GM19467 (cell line): ENCODE measurements around the gene DLEC1.

ENCODE experiments used
- ATAC-seq: cut with Tn5 transposase; IDR thresholded peaks from one replicate; pipeline ENCODE4 v1.9.1; 2021; ENCODE audit warnings: mild to moderate bottlenecking, moderate library complexity; ENCODE audit not compliant: unreplicated experiment

The DLEC1 gene, protein sequence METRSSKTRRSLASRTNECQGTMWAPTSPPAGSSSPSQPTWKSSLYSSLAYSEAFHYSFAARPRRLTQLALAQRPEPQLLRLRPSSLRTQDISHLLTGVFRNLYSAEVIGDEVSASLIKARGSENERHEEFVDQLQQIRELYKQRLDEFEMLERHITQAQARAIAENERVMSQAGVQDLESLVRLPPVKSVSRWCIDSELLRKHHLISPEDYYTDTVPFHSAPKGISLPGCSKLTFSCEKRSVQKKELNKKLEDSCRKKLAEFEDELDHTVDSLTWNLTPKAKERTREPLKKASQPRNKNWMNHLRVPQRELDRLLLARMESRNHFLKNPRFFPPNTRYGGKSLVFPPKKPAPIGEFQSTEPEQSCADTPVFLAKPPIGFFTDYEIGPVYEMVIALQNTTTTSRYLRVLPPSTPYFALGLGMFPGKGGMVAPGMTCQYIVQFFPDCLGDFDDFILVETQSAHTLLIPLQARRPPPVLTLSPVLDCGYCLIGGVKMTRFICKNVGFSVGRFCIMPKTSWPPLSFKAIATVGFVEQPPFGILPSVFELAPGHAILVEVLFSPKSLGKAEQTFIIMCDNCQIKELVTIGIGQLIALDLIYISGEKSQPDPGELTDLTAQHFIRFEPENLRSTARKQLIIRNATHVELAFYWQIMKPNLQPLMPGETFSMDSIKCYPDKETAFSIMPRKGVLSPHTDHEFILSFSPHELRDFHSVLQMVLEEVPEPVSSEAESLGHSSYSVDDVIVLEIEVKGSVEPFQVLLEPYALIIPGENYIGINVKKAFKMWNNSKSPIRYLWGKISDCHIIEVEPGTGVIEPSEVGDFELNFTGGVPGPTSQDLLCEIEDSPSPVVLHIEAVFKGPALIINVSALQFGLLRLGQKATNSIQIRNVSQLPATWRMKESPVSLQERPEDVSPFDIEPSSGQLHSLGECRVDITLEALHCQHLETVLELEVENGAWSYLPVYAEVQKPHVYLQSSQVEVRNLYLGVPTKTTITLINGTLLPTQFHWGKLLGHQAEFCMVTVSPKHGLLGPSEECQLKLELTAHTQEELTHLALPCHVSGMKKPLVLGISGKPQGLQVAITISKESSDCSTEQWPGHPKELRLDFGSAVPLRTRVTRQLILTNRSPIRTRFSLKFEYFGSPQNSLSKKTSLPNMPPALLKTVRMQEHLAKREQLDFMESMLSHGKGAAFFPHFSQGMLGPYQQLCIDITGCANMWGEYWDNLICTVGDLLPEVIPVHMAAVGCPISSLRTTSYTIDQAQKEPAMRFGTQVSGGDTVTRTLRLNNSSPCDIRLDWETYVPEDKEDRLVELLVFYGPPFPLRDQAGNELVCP (N-terminal part only)

DNA sequence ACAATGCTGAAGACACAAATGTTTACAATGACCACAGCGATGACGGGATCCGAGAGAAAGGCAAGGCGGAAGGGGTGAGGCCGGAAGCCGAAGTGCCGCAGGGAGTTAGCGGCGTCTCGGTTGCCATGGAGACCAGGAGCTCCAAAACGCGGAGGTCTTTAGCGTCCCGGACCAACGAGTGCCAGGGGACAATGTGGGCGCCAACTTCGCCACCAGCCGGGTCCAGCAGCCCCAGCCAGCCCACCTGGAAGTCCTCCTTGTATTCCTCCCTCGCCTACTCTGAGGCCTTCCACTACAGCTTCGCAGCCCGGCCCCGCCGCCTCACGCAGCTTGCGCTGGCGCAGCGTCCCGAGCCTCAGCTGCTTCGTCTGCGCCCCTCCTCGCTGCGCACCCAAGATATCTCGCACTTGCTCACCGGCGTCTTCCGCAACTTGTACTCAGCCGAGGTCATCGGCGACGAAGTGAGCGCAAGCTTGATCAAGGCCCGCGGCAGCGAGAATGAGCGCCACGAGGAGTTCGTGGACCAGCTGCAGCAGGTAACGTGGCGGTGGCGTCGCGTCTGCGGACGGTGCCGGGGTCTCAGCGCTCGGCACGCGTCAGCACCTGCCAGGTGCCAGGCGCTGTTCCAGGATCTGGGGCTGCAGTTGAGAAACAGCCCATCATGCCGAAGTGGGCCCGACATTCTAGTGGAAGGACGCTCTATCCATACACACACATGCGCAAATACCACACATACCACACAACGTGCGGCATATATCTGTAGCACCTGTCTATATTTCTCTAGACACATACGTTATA lies at the start of gene DLEC1:
Gene DLEC1, plus strand, starts transcription at position 108 of the 798 bp plus-strand sequence. Its CDS starts 18 bp downstream, at position 126.
- ATAC-seq, result peak; percentile 81

- ATAC-seq, result no peak
These were observed 49.1 kb upstream of the DLEC1 start for GRCh38 chr3:37989821-37990480.

DNA sequence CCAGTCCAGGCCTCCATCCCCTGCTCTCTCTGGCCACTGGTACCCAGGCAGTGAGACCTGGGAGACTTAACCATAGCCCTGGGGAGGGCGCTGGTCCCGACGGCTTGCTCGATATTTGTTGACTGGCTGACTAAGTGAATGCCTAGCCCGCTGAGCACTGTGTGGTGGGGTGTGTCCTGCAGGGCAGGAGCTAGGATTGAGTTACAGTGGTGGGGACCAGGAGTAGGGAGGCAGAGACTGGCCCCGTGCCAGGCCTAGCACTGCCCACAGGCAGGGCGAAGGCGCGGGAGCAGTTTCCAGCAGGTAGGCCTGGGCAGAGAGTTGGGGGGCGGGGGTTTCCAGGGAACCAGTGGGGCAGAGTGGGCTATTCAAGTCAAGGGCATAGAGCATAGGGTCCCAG lies 48.5 kb upstream of the DLEC1 start, which contains the start of gene VILL:
Gene VILL, plus strand, starts transcription at position 260 of the 400 bp plus-strand sequence. CDS start 2,887 bp downstream, outside the sequence.
- ATAC-seq, result no peak

DNA sequence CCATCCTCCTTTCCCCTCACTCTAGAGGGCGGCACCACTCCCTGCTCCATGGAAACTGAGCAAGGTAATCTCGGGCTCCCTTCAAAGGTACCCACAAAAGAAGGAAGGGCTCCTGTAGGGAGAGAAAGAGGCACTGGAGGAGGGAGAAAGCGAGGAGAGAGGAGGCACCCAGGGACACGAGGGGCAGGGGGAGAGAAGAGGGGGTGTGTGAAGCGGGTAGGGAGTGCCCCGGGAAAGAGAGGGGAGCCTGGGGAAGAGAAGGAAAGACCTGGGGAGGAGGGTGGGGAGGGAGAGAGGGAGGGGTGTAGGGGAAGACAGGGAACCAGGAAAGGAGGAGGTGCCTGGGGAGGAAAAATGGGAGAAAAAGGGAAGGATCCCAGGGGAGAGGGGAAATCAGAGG lies 47.9 kb upstream of the DLEC1 start:
- no peak for ATAC-seq

DNA sequence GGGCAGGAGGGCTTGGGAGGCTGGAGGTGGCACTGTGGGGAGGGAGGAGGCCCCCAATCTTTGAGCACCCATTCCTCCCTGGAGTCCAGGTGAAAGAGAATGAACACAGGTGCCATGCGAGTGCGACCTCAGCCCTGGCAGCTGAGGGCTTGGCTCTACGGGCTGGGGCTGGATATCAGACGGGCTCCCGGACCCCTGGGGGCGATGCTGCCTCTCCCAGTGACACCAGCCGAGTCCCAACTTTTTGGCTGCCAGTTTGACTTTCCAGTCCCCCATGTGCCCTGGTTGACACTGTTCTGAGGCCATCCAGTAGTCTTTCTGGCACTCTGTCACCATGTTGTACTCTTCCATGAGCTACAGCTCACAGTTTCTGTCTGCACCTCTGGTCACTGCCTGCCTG lies 47.2 kb upstream of the DLEC1 start:
- no peak for ATAC-seq

GRCh38 chr3:37992271-37993066 lies 46.5 kb upstream of the DLEC1 start:
- no peak for ATAC-seq

- ATAC-seq, result no peak
These were observed 45.9 kb upstream of the DLEC1 start for GRCh38 chr3:37993067-37993455.

GRCh38 chr3:37993460-37993819 lies 45.6 kb upstream of the DLEC1 start:
- ATAC-seq, result no peak

DNA sequence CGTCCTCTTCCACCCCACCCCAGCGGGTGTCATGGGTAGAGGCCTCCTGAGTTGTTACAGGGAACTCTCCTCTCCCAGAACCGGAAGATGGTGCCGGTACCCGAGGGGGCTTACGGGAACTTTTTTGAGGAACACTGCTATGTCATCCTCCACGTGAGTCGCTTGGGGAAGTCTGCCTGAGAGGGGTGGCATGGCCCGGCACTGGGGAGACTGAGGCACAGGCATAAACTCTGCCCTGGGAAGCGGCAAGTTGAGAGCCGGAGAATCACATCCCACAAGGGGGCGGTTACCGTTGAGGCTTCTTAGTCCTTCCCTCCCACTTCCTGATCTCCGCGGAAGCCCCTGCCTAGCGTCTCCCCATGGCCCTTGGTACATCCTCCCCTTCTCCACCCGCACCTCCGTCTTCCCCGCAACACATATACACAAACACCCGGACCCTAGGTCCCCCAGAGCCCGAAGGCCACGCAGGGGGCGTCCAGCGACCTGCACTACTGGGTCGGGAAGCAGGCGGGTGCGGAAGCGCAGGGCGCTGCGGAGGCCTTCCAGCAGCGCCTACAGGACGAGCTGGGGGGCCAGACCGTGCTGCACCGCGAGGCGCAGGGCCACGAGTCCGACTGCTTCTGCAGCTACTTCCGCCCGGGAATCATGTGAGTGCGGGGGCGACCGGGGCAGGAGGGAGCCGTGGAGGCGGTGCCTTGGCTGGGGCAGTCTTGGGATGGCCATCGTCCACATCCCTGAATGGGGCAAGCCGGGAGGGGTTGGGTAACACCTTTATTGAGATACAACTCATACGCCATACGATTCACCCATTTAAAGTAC lies 45.0 kb upstream of the DLEC1 start:
- ATAC-seq, result peak; percentile 48

- no peak for ATAC-seq
These were observed 44.4 kb upstream of the DLEC1 start for GRCh38 chr3:37994639-37994972.

GRCh38 chr3:37995652-37996641 lies 43.1 kb upstream of the DLEC1 start:
- ATAC-seq, result no peak

DNA sequence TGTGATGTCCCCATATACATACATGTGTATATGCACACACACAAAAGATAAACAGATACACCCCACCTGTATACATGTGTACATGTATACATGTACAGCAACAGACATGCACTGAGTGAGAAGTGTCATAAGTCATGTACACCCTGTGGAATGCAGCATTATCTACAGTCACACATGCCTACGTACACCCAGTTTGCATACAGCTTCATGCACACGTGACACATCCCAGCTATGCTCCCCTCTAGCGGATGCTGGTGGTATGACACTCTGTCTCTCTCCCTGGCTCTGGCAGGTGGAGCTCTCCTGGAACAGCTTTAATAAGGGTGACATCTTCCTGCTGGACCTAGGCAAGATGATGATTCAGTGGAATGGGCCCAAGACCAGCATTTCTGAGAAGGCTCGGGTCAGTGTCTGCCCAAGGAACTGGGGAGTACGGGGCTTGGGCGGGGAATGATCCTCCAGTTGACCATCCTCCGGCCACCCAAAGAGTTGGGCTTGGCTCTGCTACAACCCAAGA lies 42.2 kb upstream of the DLEC1 start:
- ATAC-seq, result peak; percentile 39

GRCh38 chr3:37997342-37997741 lies 41.7 kb upstream of the DLEC1 start:
- ATAC-seq, result no peak

- no peak for ATAC-seq
These were observed 41.1 kb upstream of the DLEC1 start for GRCh38 chr3:37997791-37998370.

DNA sequence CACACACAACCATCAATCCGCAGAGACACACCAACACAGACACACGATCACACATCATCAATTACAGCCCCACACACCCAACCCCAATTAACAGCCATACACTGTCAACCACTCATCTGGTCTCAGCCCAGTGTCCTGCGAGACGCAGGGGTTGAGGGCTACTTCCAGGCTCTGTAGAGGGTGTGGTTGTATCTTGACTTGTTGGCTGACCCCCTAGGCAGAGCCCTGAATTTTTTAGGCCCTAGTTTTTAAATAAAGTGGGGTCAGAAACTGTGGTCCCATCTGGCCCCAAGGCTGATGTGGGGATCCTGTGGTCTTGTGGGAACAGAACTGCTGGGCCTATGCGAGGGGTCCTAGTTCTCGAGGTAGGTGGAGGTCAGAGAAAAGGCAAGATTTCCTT lies 39.2 kb upstream of the DLEC1 start:
- ATAC-seq, result no peak

GRCh38 chr3:38000242-38000916 lies 38.6 kb upstream of the DLEC1 start:
- ATAC-seq, result no peak
